Hindlimb muscle (tissue), 1 donor: ENCODE results near the gene ANKRD40. TPM values are rescaled to one million over a fixed set of nuclear protein-coding genes. Genes with fewer than 3 reads are reported as not detected.
A peak's percentile ranks its signal among the peaks of the same experiment; 100 is the strongest.
"Not testable (repeated sequence)": the region's sequence is repeated elsewhere in the genome, so short reads cannot be mapped to it uniquely, and the experiment has no call there.

Experiments
- DNase-seq: peaks from one replicate; pipeline ENCODE4 v3.0.0-alpha.2; 2013
- polyA plus RNA-seq: library from polyadenylated mRNA; unstranded; fragments of 120-200 nt; gene quantifications from one replicate; pipeline ENCODE4 v1.2.1, GENCODE V29; 2013; ENCODE audit not compliant: insufficient read length

The ANKRD40 gene, protein sequence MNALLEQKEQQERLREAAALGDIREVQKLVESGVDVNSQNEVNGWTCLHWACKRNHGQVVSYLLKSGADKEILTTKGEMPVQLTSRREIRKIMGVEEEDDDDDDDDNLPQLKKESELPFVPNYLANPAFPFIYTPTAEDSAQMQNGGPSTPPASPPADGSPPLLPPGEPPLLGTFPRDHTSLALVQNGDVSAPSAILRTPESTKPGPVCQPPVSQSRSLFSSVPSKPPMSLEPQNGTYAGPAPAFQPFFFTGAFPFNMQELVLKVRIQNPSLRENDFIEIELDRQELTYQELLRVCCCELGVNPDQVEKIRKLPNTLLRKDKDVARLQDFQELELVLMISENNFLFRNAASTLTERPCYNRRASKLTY
- polyA plus RNA-seq: 45.4 TPM

DNA sequence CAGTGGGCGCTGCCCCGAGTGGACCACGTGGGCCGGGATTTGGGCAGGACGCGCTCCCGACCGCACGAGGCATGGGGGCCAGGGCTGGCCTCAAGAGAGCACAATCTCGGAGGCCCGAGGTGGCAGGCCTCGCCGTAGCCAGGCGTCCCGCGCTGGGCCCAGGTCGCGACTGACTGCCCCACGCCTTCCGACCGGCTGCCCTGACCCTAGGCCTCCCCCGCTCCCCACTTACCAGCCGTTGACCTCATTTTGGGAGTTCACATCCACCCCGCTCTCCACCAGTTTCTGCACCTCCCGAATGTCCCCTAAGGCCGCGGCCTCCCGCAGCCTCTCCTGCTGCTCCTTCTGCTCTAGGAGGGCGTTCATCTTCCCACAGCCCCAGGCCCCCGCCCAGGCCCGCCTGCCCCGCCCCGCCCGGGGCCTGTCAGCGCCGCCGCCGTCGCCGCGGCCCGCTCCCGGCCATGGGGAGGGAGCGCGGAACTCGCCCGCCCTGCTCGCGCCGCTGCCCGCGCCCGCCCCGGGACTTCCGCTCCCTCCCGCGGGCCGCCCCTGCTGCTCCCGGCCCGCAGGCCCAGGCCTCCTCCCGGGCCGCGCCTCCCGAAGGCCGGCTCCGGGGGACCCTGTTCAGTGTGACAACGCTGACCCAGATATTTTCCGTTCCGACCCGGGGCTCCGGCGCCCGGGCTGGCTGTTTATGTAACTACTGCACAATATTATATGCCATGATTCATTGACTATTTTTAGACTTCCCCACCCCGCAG is at the start of gene ANKRD40:
TSS of gene ANKRD40 (minus strand) at position 626 of the 761 bp plus-strand sequence. CDS start at position 366, 260 bp downstream.
- peak; percentile 94 for DNase-seq

DNA sequence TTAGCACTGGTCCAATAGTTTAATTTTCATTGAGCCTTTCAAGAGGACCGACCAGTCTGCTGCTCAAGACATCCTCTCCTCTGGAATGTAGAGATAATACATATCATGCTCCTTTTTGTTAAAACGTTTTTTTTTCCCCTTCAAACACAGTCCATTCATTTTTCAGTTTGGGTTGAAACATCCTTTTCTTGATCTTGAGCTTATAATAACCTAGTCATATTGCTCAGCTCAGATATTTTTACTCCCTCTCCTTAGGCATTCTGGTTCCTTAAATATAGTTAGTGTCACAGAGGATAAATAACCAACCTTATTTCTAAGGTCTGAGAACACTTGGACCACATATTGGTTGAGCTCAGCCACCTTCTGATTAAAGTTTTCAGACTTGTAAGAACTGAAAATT is 46.8 kb upstream of the ANKRD40 start:
- DNase-seq: no peak

DNA sequence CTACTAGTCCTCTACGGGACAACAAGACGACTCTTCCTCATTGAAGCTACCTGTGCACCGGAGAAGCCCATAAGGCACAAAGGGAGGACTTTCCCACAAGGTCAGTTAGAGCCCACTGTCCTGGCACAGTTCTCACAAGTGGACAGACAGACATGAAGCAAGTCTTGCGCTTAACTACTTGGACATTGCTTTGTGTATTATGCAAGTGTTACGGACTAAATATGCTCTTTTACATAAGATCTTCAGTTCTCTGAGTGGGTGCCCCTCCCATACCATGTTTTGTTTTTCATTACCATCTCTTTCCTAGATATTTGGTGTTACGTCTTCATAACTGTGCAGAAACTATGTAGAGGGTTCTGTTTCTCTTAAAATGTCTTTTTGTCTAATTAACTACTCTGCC is 41.5 kb upstream of the ANKRD40 start:
- no peak for DNase-seq

DNA sequence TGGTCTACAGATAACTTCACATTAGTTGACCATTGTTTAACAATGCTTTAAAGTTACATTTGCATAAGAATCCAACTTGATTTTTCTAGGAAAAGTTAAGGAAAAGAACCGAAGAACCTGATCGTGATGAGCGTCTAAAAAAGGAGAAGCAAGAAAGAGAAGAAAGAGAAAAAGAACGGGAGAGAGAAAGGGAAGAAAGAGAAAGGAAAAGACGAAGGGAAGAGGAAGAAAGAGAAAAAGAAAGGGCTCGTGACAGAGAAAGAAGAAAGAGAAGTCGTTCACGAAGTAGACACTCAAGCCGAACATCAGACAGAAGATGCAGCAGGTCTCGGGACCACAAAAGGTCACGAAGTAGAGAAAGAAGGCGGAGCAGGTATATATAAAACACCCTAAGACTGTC is 37.9 kb upstream of the ANKRD40 start:
- no peak for DNase-seq

DNA sequence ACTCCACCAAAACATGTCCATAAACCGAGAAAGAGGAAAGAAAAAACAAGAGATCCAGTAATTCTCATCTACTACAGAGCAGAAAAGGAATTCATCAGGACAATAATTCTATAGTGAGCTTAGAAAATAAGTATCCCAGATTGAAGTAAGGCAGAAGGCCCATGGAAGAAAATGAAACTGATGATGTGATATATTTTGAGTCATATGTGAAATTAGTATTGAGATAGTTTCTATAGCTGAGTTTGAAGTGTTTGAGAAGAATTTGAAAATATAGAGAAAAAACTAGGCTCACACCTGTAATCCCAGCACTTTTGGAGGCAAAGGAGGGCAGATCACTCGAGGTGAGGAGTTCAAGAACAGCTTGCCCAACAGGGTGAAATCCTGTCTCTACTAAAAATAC is 31.4 kb upstream of the ANKRD40 start:
- no peak for DNase-seq

DNA sequence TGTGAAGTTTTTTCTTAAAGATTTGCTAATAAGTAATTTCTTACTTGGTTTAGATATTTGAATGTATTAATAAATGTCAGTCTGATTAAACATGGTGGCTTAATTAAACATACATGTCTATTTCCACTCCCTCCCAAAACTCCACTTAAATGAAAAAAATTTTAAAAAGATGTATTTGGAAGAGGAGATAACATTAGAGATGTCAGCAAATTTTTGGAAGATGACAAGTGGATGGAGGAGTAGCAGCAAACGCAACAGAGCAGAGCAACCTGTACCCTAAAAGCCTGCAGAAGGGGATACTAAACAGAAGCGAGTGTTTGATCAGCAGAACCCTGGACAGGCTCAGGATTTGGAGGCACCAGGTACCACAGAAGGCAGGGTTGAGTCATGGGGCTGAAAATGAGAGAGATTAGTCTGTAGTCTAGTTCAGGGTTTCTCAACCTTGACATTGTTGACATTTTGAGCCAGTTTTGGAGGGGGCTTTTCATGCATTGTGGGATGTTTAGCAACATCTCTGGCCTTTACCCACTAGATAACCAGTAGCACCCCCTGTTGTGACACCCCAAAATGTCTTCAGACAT is 29.5 kb upstream of the ANKRD40 start:
- DNase-seq: no peak

DNA sequence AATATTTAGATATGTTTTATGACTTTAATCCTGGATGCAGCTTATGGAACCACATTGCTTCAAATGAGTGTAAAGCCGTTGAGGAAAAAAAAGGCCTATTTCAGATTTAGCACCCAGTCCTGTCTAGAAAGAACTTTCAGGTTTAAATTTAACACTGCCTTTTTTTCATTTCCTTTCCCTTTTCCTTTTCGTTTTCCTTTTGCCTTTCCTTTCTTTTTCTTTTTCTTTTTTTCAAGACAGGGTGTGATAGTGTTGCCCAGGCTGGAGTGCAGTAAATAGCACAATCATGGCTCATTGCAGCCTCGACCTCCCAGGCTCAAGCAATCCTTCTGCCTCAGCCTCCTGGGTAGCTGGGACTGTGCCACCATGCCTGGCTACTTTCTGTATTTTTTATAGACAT is 27.6 kb upstream of the ANKRD40 start:
- DNase-seq: no peak

DNA sequence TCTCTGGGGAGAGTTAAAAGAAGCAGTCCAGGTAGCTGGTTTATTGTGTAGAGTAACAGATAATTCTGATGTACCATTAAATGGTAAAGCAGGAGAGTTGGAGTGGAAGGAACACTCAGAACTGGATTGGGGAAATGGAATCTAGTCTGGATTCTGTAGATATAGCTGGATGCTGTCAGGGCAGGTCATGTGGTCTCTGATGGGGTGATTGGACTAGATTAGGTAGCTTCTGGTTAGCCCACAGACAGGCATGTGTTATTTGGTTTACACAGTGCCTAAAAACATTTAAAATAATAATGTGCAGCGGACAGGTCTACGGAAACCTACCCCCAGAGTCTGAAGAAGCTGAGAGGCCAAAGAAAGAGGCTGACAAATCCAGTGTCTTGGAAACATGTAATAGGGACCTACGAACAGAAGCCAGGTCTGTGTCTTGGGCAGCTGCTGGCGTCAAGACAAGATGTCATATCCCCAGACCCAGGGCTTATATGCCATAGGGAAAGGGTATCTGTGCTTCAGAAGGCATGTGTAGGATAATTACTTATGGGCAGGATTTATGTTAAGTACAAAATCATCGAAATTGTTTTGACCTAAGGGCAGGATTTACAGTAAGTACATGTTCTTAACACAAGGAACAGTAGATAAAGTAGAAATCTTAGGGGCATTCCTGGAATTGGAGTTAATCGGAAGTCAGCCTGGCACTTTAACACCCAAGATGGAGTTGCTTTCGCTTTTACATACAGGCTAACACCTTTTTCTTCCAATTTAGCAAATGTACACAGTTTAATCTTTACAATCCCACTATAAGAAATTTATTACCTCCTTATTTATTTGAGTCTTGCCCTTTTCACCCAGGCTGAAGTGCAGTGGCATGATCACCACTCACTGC is 24.1 kb upstream of the ANKRD40 start:
- DNase-seq: no peak

DNA sequence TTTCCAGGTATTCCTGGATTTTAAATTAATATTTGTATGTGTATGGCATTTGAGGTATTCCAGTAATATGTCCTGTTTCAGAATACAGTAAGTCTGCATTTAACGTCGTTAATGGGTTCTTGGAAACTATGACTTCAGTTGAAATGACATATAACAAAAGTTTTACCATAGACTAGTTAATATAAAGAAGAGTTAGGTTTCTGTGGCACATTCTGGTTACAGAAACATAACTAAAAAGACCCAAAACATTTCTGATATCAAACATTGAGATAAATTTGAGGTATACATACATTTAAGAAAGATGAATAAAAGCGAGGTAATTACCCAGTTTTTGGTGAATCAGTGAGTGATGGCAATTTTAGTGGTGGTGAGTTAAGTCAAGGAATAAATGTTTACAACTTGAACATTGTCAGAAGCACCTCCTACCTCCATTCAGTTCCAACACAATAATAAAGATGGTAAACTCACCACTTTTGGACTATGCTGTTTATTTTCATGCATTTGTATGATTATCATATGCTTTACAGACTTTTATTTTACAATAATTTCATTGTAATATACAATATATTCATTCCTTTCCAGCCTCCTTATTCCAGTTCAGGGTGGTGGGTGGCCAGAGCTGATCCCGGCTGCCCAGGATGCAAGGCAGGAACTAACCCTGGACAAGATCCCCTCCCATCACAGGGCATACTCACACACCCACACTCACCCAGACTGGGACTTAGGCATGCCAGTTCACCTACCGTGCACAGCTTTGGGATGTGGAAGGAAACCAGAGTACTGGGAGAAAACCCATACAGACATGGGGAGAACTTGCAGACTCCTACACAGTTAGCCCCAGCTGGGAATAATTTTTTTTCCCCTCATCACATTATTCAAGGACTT is 21.4 kb upstream of the ANKRD40 start:
- no peak for DNase-seq

DNA sequence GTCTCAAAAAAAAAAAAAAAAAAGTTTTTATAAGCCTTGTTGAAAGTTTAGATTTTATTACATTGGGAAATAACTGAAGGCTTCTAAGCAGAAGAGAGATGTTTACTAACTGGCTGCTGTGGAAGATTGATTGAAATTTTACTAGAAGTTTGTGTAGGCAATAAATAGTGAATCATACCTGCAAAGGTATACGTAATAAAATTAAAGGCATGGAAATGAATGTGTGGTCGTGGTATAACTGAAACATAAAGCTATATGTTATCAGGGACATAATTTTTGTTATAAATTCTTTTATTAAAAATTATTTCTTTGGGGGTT is 20.4 kb upstream of the ANKRD40 start:
- DNase-seq: no peak

DNA sequence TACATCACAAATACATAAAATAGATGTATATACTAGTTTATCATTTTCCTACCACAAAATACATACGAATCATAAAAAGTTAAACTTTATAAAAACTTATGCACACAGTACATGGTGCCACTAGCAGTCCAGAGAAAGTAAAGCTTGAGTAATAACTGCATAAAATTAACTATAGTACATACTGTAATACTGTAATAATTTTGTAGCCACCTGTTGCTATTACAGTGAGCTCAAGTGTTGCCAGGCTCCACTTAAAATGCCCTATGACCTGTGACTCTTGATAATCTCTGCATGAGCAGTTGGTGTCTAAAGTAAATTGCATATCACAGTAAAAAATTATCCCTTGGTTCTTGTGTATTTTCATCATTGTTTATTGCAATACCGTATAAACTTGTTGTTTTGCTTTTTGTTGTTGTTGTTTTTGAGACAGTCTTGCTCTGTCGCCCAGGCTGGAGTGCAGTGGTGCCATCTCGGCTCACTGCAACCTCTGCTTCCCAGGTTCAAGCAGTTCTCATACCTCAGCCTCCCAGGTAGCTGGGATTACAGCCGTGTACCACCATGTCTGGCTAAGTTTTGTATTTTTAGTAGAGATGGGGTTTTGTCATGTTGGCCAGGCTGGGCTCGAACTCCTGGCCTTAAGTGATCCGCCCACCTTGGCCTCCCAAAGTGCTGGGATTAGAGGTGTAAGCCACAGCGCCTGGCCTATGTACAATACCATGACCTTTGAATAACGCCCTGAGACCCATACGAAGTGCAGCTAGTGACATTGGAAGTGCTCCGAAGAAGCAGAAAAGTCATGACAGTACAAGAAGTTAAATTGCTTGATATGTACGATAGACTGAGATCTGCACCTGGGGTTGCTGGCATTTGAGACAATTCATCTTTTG is 18.3 kb upstream of the ANKRD40 start:
- DNase-seq: no peak

DNA sequence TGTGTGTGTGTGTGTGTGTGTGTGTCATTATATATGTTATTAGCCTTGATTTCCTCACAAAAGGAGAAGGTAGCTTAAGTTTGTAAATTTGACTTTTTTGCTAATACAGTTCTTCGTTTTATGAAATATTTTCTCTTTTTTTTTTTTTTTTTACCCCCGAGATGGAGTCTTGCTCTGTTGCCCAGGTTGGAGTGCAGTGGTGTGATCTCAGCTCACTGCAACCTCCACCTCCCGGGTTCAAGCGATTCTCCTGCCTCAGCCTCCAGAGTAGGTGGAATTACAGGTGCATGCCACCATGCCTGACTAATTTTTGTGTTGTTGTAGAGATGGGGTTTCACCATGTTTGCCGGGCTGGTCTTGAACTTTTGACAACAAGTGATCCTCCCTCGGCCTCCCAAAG is 16.9 kb upstream of the ANKRD40 start:
- not testable (repeated sequence) for DNase-seq

DNA sequence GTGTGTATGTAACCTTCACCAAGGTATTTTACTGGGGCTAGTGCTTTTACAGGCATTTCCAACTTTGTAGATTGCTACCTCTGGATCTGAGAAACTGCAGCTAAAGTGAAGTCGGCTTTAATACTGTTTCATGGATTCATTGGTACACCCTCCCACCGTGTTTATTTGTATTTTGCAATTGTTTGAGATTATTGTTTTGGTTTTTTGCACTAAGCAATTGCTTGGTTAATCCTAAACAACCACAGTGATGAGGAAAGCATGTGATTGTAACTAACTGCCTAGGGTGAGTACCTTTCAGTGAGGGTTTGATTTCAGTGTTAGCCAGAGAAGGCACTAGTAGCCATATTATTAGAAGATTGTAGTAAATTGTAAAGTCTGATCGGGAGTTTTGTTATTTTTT is 15.0 kb upstream of the ANKRD40 start:
- DNase-seq: no peak

DNA sequence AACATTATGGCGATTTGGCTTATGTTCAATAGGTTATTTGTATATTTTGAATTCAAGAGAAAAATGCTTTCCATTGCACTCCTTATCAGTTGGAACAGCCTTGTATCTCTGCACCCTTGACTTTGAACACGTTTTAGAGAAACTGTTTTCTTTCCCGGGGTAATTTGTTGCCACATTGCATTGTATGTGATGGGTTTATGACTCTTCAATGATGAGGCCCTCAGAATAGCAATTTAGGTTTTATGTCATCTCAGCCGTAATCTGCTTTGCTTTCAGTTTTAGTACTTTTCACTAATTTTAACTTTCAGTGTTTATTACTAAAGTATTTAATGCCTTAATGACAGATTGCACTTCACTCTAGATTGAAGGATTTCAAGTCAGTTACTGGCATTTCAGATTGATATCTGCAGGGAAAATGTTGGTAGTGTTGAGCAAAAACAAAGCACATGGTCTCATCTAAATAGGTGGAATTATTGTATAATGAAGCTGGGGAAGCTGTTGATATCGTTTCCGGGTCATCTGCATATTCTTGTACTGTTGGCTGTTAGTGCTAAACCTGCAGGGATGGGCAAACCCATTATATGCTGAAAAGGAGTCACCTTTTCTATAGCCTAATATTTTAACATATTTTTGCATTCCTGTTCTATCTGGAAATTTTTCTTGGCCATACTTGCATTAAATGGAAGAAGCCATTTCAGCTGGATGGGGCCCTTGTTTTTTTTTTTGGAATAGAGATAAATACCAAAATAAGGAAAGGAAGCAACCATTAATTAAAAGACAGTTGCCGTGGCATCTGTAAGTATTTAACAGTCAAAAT is 13.7 kb upstream of the ANKRD40 start:
- DNase-seq: no peak

DNA sequence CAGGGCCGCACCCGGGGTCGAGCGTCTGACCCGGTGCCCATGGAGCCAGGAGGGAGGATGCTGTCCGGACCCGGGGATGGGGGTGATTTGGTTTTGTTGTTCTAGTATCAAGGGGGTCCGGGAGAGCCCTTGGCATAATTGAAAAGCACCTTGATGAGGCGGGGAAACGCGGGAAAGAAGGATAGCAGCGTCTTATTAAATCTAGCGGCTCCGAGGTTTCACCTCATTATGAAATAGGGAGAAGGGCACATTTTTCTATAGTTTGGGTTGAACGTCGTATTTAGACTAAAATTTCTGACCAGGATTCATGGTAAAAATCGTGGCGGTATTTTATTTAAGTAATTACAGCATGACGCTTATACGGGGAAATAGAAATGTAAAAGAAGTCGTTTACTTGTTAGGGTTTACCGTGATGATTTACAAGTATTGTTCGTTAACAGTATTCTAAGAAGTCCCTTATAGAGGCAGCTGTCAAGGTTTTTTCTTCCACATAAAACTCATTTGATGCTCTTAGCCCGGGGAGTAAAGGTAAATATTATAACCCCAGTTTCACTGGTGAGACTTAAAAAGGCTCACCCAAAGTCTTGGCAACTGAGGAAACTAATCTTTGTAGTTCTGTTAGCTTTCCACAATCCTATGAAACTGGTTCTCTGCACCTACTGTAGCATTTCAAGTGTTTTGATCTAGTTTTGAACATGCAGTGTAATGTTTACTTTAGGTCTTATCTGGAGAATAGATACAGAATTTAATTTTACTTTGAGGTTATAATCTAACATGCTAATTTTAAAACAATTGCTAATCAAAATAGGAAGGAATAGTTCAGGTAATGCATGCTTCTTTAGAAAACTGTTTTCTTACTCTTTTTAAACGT is 12.4 kb upstream of the ANKRD40 start:
- DNase-seq: no peak

DNA sequence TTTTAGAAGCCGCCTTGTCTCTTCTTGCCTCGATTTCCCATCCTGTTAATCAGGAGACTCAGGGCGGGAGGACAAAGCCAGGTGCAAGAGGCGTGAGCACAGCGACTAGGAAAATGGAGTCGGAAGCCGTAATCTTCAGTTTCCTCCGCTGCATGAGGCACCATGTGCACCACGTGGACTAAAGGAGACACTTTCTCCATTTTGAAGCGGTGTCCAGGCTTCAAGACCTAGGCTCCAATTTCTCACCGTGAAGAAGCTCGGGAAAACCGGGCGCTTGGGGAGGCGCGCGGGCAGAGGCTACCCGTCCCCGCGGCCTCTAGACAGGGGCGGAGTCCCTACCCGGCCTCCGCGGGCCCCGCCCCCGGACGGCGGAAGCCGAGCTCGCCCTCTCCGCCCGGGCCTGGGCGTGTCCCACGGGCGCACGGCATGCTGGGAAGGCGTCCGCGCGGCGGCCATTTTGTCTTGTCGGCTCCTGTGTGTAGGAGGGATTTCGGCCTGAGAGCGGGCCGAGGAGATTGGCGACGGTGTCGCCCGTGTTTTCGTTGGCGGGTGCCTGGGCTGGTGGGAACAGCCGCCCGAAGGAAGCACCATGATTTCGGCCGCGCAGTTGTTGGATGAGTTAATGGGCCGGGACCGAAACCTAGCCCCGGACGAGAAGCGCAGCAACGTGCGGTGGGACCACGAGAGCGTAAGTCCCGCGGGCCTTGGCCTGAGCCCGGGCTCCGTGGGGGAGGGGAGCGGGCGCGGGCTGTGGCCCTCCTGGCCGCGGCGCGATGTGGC is 11.6 kb upstream of the ANKRD40 start, which contains the start of gene LUC7L3:
TSS of gene LUC7L3 (plus strand) at position 460 of the 780 bp plus-strand sequence. CDS start at position 590, 130 bp downstream.
- DNase-seq: peak; percentile 96

DNA sequence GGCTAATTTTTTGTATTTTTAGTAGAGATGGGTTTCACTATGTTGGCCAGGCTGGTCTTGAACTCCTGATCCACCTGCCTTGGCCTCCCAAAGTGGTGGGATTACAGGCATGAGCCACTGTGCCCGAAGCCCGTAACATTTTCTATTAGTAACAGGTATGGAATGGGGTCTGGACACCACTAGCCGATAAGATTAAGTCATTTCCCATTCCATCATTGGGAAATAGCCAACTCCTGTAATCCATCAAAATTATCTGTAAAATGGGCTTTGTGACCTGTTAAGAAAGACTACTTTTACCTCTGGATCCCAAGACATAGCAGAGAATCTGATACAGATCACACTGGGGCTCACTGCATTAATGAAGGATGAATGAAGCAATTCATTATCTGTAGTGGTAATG is 7.8 kb upstream of the ANKRD40 start:
- no peak for DNase-seq

DNA sequence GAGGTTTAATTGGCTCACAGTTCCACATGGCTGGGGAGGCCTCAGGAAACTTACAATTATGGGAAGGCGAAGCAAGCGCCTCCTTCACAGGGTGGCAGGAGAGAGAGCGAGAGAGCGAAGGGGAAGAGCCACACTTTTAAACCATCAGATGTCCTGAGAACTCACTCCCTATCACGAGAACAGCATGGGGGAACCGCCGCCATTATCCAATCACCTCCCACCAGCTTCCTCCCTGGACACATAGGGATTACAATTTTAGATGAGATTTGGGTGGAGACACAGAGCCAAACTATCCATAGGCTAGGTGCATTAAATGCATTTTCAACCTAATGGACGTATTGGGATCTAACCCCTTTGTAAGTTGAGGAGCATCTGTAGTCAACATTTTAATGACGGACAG is 4.9 kb upstream of the ANKRD40 start:
- DNase-seq: no peak
